ENCODE results near the gene ZBTB7B. TPM values are rescaled to one million over a fixed set of nuclear protein-coding genes. Genes with fewer than 3 reads are reported as not detected.

The ZBTB7B gene
- total RNA-seq, 1 experiment from 2014 or later = 38.3 TPM

GRCh38 chr1:155048449-155049334 is 46.1 kb downstream of the ZBTB7B start:
- peaks cover 16% of the 10 kb centered on the region for H3K23me2 ChIP-seq (ENCODE audit: insufficient read length, low read depth, low read length, poor library complexity, severe bottlenecking)
- H2BK5ac ChIP-seq (ENCODE audit: insufficient read length, low read length) = no peak overlapping the region
- H2BK12ac ChIP-seq (ENCODE audit: insufficient read length, low read depth, low read length) = no peak overlapping the region
- no peaks in the 10 kb centered on the region for H3K9me3 ChIP-seq (ENCODE audit: control insufficient read depth, low read depth, low read length)
- H3K4ac ChIP-seq (ENCODE audit: low read depth, low read length) = no peak overlapping the region
- Mint-ChIP-seq H3K36me3 (ENCODE audit: insufficient read depth in 1 of 3, low read depth in 3 of 3) (no peaks in the 10 kb centered on the region; a peak in 2 of 7 replicates), H3K27ac (peak overlapping the region in 1 of 3 experiments; percentile 45; a peak in 1 of 7 replicates), H3K9me3 (no peaks in the 10 kb centered on the region; a peak in 1 of 5 replicates), H3K27me3 (ENCODE audit: low read depth) (peaks cover 20% of the 10 kb centered on the region), H3K4me1 (peaks cover 33 to 58% of the 10 kb centered on the region in 2 experiments), H3K4me3 (no peak overlapping the region)
- no peaks in the 10 kb centered on the region for H4K20me1 ChIP-seq (ENCODE audit: control insufficient read depth, insufficient read depth, insufficient read length)
- H3K79me1 ChIP-seq (ENCODE audit: insufficient read depth, low read depth, low read length, poor library complexity, severe bottlenecking) = no peaks in the 10 kb centered on the region
- H4K8ac ChIP-seq (replicated peaks; ENCODE audit: insufficient read length, low read depth, low read length) = no peak overlapping the region
- no peak overlapping the region for H2BK120ac ChIP-seq (ENCODE audit: low read depth, low read length, poor library complexity, severe bottlenecking)
- peaks cover 4% of the 10 kb centered on the region; the same call in 1 of the 2 replicates for H3K27me3 ChIP-seq (ENCODE audit: insufficient read depth, low read length)
- no peak overlapping the region for H3K18ac ChIP-seq (ENCODE audit: insufficient read length, low read depth, low read length)
- H4K91ac ChIP-seq (ENCODE audit: insufficient read length, low read depth, low read length) = no peak overlapping the region
- TF ChIP-seq CTCF (conservative IDR thresholded peaks at IDR 0.05) = no peak
- H3K9ac ChIP-seq (ENCODE audit: extremely low read depth, insufficient read length, low read length) = no peak overlapping the region
- H3T11ph ChIP-seq (ENCODE audit: low read length) = no peak overlapping the region
- no peaks in the 10 kb centered on the region; the same call in 1 of the 2 replicates for H3K4me1 ChIP-seq (ENCODE audit: insufficient read depth, low read length)
- no peak overlapping the region for H3K27ac ChIP-seq (ENCODE audit: insufficient read length, low read depth, low read length)
- H2BK15ac ChIP-seq (ENCODE audit: low read depth, low read length) = no peak overlapping the region
- no peak overlapping the region for H3K14ac ChIP-seq (ENCODE audit: insufficient read depth, low read length)
- H3K79me2 ChIP-seq (ENCODE audit: insufficient read depth, low read length) = no peaks in the 10 kb centered on the region
- no peak overlapping the region for H3K4me2 ChIP-seq (ENCODE audit: insufficient read depth, insufficient read length, low read length)
- no peak for DNase-seq
- no peak overlapping the region for H3K23ac ChIP-seq (ENCODE audit: insufficient read length, low read depth, low read length)
- no CpG with 5 or more reads among the region's 8 CpGs for WGBS (ENCODE audit: extremely low coverage, insufficient read length, low lambda C conversion rate)
- no peak overlapping the region for H2BK20ac ChIP-seq (ENCODE audit: low read depth, low read length, poor library complexity, severe bottlenecking)
- no peak overlapping the region for H2AK5ac ChIP-seq (ENCODE audit: insufficient read length, low read length)
- no peak overlapping the region for H3K56ac ChIP-seq (ENCODE audit: insufficient read length, low read depth, low read length)
- H4K5ac ChIP-seq (ENCODE audit: insufficient read length, low read depth, low read length) = no peak overlapping the region
- H2AFZ ChIP-seq (ENCODE audit: low read length) = no peak overlapping the region
